RWPE1 (cell line): Measurements from ENCODE around the gene LSM10.

Experiments used
- CTCF ChIA-PET: fragments of 350-600 bp; sonication (Branson Sonifier 250); formaldehyde crosslinking; extraction: SDS; loops from one replicate; lab custom pipeline; 2021; lab: Yijun Ruan, JAX
- POLR2A ChIA-PET: fragments of 400-600 bp; formaldehyde crosslinking; extraction: SDS; loops from one replicate; lab custom pipeline; 2020; ENCODE audit warnings: antibody characterized with exemption; ENCODE audit not compliant: low non-redundant PET; lab: Yijun Ruan, JAX
- DNase-seq: peaks from one replicate; pipeline ENCODE4 v3.0.0; 2012; ENCODE audit warnings: low spot score
- H3K27ac ChIP-seq: fragments of 450-650 bp; 2 replicates; pipeline ENCODE4 v1.5.1; 2017
- TF ChIP-seq, protein P1 (sequence below): fragments of 450-650 bp; conservative IDR thresholded peaks from 2 replicates; pipeline ENCODE4 v1.5.1; 2017; ENCODE audit warnings: low read depth, mild to moderate bottlenecking

The LSM10 gene

DNA sequence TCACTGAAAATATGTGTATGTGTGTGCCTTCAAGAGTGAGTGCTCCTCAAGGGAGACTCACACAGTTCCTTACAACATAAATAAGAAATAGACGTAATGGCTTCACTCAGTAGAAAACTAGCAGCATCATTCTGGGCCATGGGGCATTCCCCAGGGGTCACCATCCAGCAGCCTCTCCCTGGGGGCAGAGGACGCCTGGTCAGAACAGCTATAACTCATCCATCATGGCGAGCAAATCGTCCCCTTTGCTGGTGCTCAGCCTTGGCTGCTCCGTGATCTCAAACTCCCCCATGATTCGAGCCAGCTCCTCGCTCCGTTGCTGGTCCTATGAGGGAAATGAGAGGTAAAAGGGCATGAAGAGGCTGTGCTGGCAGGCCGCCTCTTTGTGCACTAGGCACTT is 20.2 kb upstream of the LSM10 start:
- DNase-seq: no peak
- TF ChIP-seq, protein P1, sequence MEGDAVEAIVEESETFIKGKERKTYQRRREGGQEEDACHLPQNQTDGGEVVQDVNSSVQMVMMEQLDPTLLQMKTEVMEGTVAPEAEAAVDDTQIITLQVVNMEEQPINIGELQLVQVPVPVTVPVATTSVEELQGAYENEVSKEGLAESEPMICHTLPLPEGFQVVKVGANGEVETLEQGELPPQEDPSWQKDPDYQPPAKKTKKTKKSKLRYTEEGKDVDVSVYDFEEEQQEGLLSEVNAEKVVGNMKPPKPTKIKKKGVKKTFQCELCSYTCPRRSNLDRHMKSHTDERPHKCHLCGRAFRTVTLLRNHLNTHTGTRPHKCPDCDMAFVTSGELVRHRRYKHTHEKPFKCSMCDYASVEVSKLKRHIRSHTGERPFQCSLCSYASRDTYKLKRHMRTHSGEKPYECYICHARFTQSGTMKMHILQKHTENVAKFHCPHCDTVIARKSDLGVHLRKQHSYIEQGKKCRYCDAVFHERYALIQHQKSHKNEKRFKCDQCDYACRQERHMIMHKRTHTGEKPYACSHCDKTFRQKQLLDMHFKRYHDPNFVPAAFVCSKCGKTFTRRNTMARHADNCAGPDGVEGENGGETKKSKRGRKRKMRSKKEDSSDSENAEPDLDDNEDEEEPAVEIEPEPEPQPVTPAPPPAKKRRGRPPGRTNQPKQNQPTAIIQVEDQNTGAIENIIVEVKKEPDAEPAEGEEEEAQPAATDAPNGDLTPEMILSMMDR: no peak
- CTCF ChIA-PET: no interaction called here
- no peak overlapping the region for H3K27ac ChIP-seq
- POLR2A ChIA-PET: no interaction called here

DNA sequence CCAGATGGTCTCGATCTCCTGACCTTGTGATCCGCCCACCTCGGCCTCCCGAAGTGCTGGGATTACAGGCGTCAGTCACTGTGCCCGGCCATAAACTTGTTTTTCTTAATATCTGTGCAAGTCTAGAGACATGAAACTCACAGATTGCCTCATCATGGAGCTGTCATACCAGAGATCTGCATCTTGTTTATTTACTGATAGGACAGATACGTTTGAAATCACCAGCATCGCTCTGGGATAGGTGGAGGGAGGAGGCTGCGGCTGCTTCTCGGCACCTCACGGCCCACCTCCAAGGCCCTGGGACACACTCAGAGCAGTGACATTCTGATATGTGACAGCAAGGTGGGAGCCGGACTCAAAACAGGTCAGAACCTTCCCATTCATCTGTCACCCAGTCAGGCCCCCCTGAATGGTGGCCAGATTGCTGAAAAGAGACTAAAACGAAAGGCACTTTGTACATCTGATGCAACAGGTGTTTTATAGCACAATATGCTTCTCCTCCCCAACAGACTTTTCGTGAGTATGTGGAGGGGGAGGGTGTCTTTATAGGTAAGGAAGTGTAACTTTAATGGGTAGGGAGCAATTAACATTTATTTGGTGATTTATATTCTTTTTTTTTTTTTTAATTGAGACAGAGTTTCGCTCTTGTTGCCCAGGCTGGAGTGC is 18.1 kb upstream of the LSM10 start:
- TF ChIP-seq, protein P1: no peak
- no peak for DNase-seq
- ChIA-PET POLR2A (no interaction called here), CTCF (interaction anchor here (1.1 kb wide), 1 partner anchor 17 kb away, joined by 3 read pairs; no protein-coding TSS in a partner anchor)
- no peak overlapping the region for H3K27ac ChIP-seq

DNA sequence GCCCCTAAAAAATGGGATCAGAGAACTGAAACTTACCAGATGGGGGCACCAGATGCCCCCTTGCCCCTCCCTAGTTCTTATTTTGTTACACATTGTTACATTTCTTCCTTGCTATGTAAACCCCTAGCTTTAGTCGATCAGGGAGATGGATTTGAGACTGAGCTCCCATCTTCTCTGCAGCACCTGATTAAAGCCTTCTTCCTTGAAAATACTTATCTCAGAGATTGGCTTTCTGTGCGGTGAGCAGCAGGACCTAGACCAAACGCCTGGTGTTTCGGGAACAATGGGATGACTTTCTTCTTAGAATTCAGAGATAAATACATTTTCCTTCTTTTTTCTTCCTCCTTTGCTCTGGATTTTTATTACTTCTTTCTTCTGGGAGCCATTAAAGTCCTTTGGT is 16.7 kb upstream of the LSM10 start:
- H3K27ac ChIP-seq: no peak overlapping the region
- TF ChIP-seq, protein P1: no peak
- no peak for DNase-seq
- ChIA-PET CTCF (interaction anchor here (1.1 kb wide), 1 partner anchor 16 kb away, joined by 3 read pairs; no protein-coding TSS in a partner anchor), POLR2A (no interaction called here)

DNA sequence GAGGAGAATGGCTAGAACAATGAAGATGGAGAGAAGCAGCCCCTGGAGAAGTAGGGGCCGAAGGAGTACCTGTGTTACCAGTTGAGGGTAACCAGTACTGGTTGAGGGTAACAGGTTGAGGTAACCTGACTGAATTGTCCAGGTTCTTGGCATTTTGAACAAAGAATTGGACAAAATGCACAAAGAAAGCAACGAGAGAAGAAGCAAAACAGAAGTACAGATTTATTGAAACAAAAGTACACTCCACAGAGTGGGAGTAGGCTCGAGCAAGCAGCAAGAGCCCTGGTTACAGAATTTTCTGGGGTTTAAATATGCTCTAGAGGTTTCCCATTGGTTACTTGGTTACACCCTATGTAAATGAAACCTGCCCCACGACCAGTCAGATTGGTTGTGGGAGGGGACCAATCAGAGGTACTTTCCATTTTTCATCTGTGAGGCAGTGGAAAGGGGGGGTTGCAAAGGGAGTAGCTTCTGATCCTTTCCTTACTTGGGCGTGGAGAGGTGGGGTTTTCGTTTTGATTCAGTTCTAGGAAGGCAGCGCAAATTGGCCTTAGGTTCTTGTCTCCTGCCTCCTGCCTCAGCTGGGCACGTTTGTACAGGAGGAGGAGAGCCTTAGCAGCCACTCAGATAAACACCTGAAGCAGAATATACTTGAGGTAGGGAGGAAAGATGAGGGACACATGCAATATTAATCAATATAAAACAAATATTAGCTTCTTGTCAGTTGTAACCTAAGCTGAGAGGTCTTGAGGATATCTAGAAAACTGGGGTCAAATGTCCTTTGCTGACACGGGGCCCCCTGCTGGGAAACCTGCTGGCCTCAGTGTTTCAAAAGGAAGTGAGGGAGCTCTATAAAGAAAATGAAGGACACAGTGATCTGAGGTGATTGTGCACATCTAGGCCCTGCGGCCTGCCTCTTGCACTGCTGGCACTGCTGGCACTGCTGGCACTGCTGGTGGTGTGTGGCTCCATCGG is 14.3 kb upstream of the LSM10 start:
- TF ChIP-seq, protein P1: no peak
- H3K27ac ChIP-seq: no peak overlapping the region
- CTCF ChIA-PET: no interaction called here
- POLR2A ChIA-PET: interaction anchor here (0.6 to 0.7 kb wide), 3 partner anchors 15 to 1063 kb away, joined by 3 read pairs; no protein-coding TSS in a partner anchor
- no peak for DNase-seq

DNA sequence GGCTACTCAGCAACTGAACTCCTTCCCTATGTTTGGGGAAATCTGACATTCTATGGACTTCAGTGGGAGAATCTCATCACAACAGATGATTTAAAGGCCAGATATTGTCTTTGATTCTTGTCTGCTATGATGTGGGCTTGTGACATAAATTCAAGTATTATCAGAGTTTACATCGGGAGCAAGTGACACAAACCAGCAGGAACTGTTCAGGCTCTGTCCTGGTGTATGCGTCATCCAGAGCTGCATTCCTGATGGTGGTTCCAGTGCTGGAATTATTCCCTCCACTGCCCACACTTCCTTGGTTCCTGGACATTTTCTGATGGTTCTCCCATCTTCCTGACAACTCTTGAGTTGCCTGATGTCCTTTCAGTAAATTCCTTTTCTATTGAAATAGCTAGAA is 10.8 kb upstream of the LSM10 start:
- no peak overlapping the region for H3K27ac ChIP-seq
- TF ChIP-seq, protein P1: no peak
- ChIA-PET POLR2A (no interaction called here), CTCF (no interaction called here)
- no peak for DNase-seq

DNA sequence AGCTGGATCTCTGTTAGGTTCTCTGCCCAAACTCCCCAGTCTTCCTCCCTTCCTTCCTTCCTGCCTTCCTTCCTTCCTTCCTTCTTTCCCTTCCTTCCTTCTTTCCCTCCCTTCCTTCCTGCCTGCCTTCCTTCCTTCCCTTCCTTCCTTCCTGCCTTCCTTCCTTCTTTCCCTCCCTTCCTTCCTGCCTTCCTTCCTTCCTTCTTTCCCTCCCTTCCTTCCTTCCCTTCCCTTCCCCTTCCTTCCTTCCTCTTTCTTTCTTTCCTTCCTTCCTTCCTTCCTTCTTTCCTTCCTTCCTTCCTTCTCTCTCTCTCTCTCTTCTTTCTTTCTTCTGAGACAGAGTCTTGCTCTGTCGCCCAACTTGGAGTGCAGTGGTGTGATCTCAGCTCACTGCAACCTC is 8.7 kb upstream of the LSM10 start:
- ChIA-PET CTCF (no interaction called here), POLR2A (no interaction called here)
- TF ChIP-seq, protein P1: no peak
- H3K27ac ChIP-seq: no peak overlapping the region
- no peak for DNase-seq
